ENCODE results near the gene KCNAB1. TPM values are rescaled to one million over a fixed set of nuclear protein-coding genes. Genes with fewer than 3 reads are reported as not detected.
"Not testable (repeated sequence)": the region's sequence is repeated elsewhere in the genome, so short reads cannot be mapped to it uniquely, and the experiment has no call there.

The KCNAB1 gene
- total and polyA plus RNA-seq, 2 experiments from 2014 or later, result 0.80 to 1.4 TPM

- Histone ChIP-seq H2AFZ (no peak overlapping the region), H3K36me3 (replicated peaks; ENCODE audit: insufficient read depth, low read depth) (no peaks in the 10 kb centered on the region), H3K4me1 (ENCODE audit: insufficient read depth) (no peaks in the 10 kb centered on the region), H4K20me1 (ENCODE audit: insufficient read depth, poor library complexity, severe bottlenecking) (no peaks in the 10 kb centered on the region), H3K27ac (no peak overlapping the region), H3K27me3 (no peaks in the 10 kb centered on the region), H3K9me3 (ENCODE audit: low read depth) (no peaks in the 10 kb centered on the region), H3K79me2 (no peaks in the 10 kb centered on the region), H3K4me2 (no peak overlapping the region), H3K9me2 (replicated peaks; ENCODE audit: insufficient read depth) (no peaks in the 10 kb centered on the region), H3K4me3 (no peak overlapping the region)
- no peak for DNase-seq (ENCODE audit: low spot score)
- no peak for TF ChIP-seq EZH2phosphoT487 (IDR thresholded peaks at IDR 0.05; ENCODE audit: low read depth, severe bottlenecking, unreplicated experiment)
- no peak for TF ChIP-seq EZH2 (IDR thresholded peaks at IDR 0.05; ENCODE audit: borderline replicate concordance)
- TF ChIP-seq, protein P1, sequence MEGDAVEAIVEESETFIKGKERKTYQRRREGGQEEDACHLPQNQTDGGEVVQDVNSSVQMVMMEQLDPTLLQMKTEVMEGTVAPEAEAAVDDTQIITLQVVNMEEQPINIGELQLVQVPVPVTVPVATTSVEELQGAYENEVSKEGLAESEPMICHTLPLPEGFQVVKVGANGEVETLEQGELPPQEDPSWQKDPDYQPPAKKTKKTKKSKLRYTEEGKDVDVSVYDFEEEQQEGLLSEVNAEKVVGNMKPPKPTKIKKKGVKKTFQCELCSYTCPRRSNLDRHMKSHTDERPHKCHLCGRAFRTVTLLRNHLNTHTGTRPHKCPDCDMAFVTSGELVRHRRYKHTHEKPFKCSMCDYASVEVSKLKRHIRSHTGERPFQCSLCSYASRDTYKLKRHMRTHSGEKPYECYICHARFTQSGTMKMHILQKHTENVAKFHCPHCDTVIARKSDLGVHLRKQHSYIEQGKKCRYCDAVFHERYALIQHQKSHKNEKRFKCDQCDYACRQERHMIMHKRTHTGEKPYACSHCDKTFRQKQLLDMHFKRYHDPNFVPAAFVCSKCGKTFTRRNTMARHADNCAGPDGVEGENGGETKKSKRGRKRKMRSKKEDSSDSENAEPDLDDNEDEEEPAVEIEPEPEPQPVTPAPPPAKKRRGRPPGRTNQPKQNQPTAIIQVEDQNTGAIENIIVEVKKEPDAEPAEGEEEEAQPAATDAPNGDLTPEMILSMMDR (IDR thresholded peaks at IDR 0.05; ENCODE audit: poor library complexity), result no peak
- 35% methylated on average over 7 of the region's 7 CpGs for WGBS (ENCODE audit: low lambda C conversion rate, missing lambda C conversion rate)
These were observed 26.4 kb upstream of the KCNAB1 start for GRCh38 chr3:156093964-156094363.

- DNase-seq (ENCODE audit: low spot score), result no peak
- H3K27me3 ChIP-seq, result no peaks in the 10 kb centered on the region
- no peak overlapping the region for H3K4me3 ChIP-seq
- H4K20me1 ChIP-seq (ENCODE audit: insufficient read depth, poor library complexity, severe bottlenecking), result no peaks in the 10 kb centered on the region
- H2AFZ ChIP-seq, result no peak overlapping the region
- WGBS (ENCODE audit: low lambda C conversion rate, missing lambda C conversion rate), result 93% methylated on average over 2 of the region's 2 CpGs
- H3K79me2 ChIP-seq, result no peaks in the 10 kb centered on the region
- TF ChIP-seq, protein P1 (IDR thresholded peaks at IDR 0.05; ENCODE audit: poor library complexity), result no peak
- TF ChIP-seq EZH2phosphoT487 (IDR thresholded peaks at IDR 0.05; ENCODE audit: low read depth, severe bottlenecking, unreplicated experiment), result no peak
- no peak for TF ChIP-seq EZH2 (IDR thresholded peaks at IDR 0.05; ENCODE audit: borderline replicate concordance)
- no peaks in the 10 kb centered on the region for H3K9me2 ChIP-seq (replicated peaks; ENCODE audit: insufficient read depth)
- no peak overlapping the region for H3K4me2 ChIP-seq
- H3K27ac ChIP-seq, result no peak overlapping the region
- no peaks in the 10 kb centered on the region for H3K4me1 ChIP-seq (ENCODE audit: insufficient read depth)
- H3K36me3 ChIP-seq (replicated peaks; ENCODE audit: insufficient read depth, low read depth), result no peaks in the 10 kb centered on the region
- no peaks in the 10 kb centered on the region for H3K9me3 ChIP-seq (ENCODE audit: low read depth)
These were observed 26.0 kb upstream of the KCNAB1 start for GRCh38 chr3:156094391-156094790.

GRCh38 chr3:156095652-156096051 lies 24.7 kb upstream of the KCNAB1 start:
- not testable (repeated sequence) for H3K27ac ChIP-seq; H3K27me3 ChIP-seq; H3K79me2 ChIP-seq; H3K9me2 ChIP-seq (replicated peaks; ENCODE audit: insufficient read depth); H3K4me1 ChIP-seq (ENCODE audit: insufficient read depth); H3K9me3 ChIP-seq (ENCODE audit: low read depth); H4K20me1 ChIP-seq (ENCODE audit: insufficient read depth, poor library complexity, severe bottlenecking); H3K36me3 ChIP-seq (replicated peaks; ENCODE audit: insufficient read depth, low read depth); DNase-seq (ENCODE audit: low spot score); H3K4me2 ChIP-seq; H2AFZ ChIP-seq; H3K4me3 ChIP-seq
- WGBS (ENCODE audit: low lambda C conversion rate, missing lambda C conversion rate), result 96% methylated on average over 4 of the region's 4 CpGs

DNA sequence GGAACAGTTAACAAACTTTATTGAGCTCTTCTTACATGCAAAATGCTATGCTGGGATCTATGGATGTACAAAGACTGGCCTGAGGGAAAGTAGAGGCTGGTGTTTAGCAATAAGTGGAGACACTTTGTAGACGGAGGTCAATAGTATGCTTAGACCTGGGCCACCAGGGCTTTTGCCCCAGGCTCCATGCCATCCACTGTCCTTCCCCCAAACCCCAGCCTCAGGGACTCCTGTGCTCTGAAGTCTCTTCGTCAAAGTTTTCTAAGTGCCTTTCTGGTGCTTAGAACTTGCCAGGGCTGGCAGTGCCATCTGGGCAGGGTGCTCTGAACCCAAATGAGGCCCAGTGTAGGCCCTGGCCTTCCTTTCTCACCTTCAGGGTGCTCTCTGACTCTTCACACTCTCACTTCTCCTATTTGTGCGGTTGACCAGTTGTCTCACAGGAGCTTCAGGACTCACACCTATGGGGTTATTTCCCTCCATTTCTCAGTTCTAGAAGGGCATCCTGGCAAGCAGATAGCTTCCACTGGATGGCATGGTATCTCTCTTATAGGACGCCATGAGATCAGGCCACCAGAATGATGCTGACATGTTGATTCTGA lies 21.8 kb upstream of the KCNAB1 start:
- Histone ChIP-seq H3K4me3 (no peak overlapping the region), H3K79me2 (no peaks in the 10 kb centered on the region), H3K4me1 (ENCODE audit: insufficient read depth) (no peaks in the 10 kb centered on the region), H3K9me2 (replicated peaks; ENCODE audit: insufficient read depth) (no peaks in the 10 kb centered on the region), H2AFZ (no peak overlapping the region), H3K9me3 (ENCODE audit: low read depth) (no peaks in the 10 kb centered on the region), H3K4me2 (no peak overlapping the region), H3K27ac (no peak overlapping the region), H3K36me3 (replicated peaks; ENCODE audit: insufficient read depth, low read depth) (no peaks in the 10 kb centered on the region), H4K20me1 (ENCODE audit: insufficient read depth, poor library complexity, severe bottlenecking) (no peaks in the 10 kb centered on the region), H3K27me3 (no peaks in the 10 kb centered on the region)
- TF ChIP-seq EZH2phosphoT487 (IDR thresholded peaks at IDR 0.05; ENCODE audit: low read depth, severe bottlenecking, unreplicated experiment), result no peak
- TF ChIP-seq, protein P1 (IDR thresholded peaks at IDR 0.05; ENCODE audit: poor library complexity), result no peak
- TF ChIP-seq EZH2 (IDR thresholded peaks at IDR 0.05; ENCODE audit: borderline replicate concordance), result no peak
- 86% methylated on average over 4 of the region's 4 CpGs for WGBS (ENCODE audit: low lambda C conversion rate, missing lambda C conversion rate)
- no peak for DNase-seq (ENCODE audit: low spot score)

DNA sequence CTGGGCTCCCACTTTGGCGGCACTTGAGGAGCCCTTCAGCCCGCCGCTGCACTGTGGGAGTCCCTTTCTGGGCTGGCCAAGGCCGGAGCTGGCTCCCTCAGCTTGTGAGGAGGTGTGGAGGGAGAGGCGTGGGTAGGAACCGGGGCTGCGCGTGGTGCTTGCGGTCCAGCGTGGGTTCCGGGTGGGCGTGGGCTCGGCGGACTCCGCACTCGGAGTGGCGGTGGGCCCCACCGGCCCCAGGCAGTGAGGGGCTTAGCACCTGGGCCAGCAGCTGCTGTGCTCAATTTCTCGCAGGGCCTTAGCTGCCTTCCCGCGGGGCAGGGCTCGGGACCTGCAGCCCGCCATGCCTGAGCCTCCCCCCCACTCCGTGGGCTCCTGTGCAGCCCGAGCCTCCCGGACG lies 21.0 kb upstream of the KCNAB1 start:
- not testable (repeated sequence) for H2AFZ ChIP-seq; H3K9me3 ChIP-seq (ENCODE audit: low read depth); H3K27me3 ChIP-seq; H3K79me2 ChIP-seq; H3K4me3 ChIP-seq; H3K36me3 ChIP-seq (replicated peaks; ENCODE audit: insufficient read depth, low read depth); H3K4me1 ChIP-seq (ENCODE audit: insufficient read depth); H3K27ac ChIP-seq; DNase-seq (ENCODE audit: low spot score); H3K4me2 ChIP-seq; H3K9me2 ChIP-seq (replicated peaks; ENCODE audit: insufficient read depth); H4K20me1 ChIP-seq (ENCODE audit: insufficient read depth, poor library complexity, severe bottlenecking)
- 95% methylated on average over 15 of the region's 27 CpGs for WGBS (ENCODE audit: low lambda C conversion rate, missing lambda C conversion rate)

- H3K4me2 ChIP-seq; DNase-seq (ENCODE audit: low spot score); H3K9me2 ChIP-seq (replicated peaks; ENCODE audit: insufficient read depth); H3K27me3 ChIP-seq; H4K20me1 ChIP-seq (ENCODE audit: insufficient read depth, poor library complexity, severe bottlenecking); H3K4me3 ChIP-seq; H3K27ac ChIP-seq; H3K4me1 ChIP-seq (ENCODE audit: insufficient read depth); H3K79me2 ChIP-seq; H3K9me3 ChIP-seq (ENCODE audit: low read depth); H2AFZ ChIP-seq; H3K36me3 ChIP-seq (replicated peaks; ENCODE audit: insufficient read depth, low read depth): not testable (repeated sequence)
- WGBS (ENCODE audit: low lambda C conversion rate, missing lambda C conversion rate), result 92% methylated on average over 9 of the region's 9 CpGs
These were observed 20.4 kb upstream of the KCNAB1 start for GRCh38 chr3:156099984-156100383.

Measured in hepatocyte (in vitro differentiated cells).